ENCODE results near the gene PKNOX2.

PKNOX2 gene

DNA sequence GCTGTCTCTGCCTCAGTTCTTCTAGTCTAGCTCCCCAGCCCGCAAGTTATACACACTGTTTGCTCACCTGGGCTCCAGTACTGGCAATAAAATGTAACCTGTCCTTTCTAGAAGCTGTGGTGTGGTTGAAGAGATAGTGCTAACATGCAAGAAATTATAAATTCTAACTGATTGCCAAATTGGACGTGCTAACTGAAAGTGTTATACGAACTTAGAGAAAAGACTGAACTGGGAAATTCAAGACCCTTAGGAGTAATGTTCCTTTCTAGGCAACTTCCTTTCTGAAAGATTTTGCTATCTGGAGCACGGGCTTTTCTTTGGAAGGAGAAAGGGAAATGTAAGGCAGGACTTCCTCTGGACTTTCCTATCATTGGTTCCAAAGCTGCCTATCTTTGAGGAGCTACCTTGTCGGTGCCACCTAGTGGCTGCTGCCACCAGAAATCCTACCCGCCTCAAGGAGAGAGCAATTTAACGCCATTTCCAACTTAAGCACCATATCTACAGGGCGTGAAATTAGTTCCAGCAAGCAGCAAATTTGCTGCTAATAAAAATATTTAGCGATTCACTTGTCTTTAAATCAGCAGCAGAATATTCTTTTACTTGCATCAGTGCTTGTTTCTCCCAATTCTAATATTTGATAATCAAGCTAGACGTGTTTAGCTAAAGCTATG lies 40.5 kb upstream of the PKNOX2 start:
- Histone ChIP-seq H3K9me3 (ENCODE audit: insufficient read depth, low read length) (no peaks in the 10 kb centered on the region), H3K9ac (ENCODE audit: low read length) (peak overlapping the region; percentile 38)

DNA sequence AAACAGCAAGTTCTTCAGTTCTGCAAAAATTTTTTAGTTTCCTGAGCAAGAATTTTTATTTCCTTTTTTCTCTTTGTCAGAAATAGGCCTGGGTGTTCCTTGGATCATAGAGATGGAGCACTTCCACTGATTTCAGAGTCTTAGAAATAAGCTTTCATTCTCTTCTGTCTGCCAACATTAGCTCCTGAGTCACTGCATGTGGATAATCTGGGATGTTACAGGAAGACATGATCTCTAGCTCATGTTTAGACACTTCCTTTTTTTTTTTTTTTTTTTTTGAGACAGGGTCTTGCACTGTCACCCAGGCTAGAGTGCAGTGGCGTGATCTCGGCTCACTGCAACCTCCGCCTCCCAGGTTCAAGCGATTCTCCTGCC lies 39.9 kb upstream of the PKNOX2 start:
- H3K4me3 ChIP-seq (ENCODE audit: low read length): peak overlapping the region; percentile 76
- H4K20me1 ChIP-seq (ENCODE audit: insufficient read depth, low read length): no peaks in the 10 kb centered on the region
- H3K27ac ChIP-seq (ENCODE audit: low read length): no peak overlapping the region
- H3K36me3 ChIP-seq (replicated peaks; ENCODE audit: low read depth, low read length): no peaks in the 10 kb centered on the region
- H3K27me3 ChIP-seq (ENCODE audit: low read depth, low read length): peaks cover 18% of the 10 kb centered on the region
- H3K9ac ChIP-seq (ENCODE audit: low read length): peak overlapping the region; percentile 25
- H3K4me2 ChIP-seq (ENCODE audit: low read length): peak overlapping the region; percentile 90
- no peaks in the 10 kb centered on the region for H3K9me3 ChIP-seq (ENCODE audit: insufficient read depth, low read length)
- H2AFZ ChIP-seq (ENCODE audit: low read depth, low read length): peak overlapping the region; percentile 100
- TF ChIP-seq EZH2phosphoT487 (IDR thresholded peaks at IDR 0.05; ENCODE audit: low read depth) (no peak), CTCF (IDR thresholded peaks at IDR 0.05; ENCODE audit: low read depth, low read length) (no peak)
- no peaks in the 10 kb centered on the region for H3K79me2 ChIP-seq (ENCODE audit: low read length)
- peaks cover 11% of the 10 kb centered on the region for H3K4me1 ChIP-seq (ENCODE audit: low read length)

More for the DNA sequence above, 40.5 kb upstream of the PKNOX2 start:
- H3K27ac ChIP-seq (ENCODE audit: low read length): no peak overlapping the region
- no peaks in the 10 kb centered on the region for H3K79me2 ChIP-seq (ENCODE audit: low read length)
- peaks cover 18% of the 10 kb centered on the region for H3K27me3 ChIP-seq (ENCODE audit: low read depth, low read length)
- no peak for TF ChIP-seq EZH2phosphoT487 (IDR thresholded peaks at IDR 0.05; ENCODE audit: low read depth)
- peak; percentile 76 for TF ChIP-seq CTCF (IDR thresholded peaks at IDR 0.05; ENCODE audit: low read depth, low read length)
- H3K4me2 ChIP-seq (ENCODE audit: low read length): peak overlapping the region; percentile 90
- H3K4me3 ChIP-seq (ENCODE audit: low read length): peak overlapping the region; percentile 76
- no peaks in the 10 kb centered on the region for H4K20me1 ChIP-seq (ENCODE audit: insufficient read depth, low read length)
- peaks cover 11% of the 10 kb centered on the region for H3K4me1 ChIP-seq (ENCODE audit: low read length)
- H3K36me3 ChIP-seq (replicated peaks; ENCODE audit: low read depth, low read length): no peaks in the 10 kb centered on the region
- H2AFZ ChIP-seq (ENCODE audit: low read depth, low read length): peak overlapping the region; percentile 100

DNA sequence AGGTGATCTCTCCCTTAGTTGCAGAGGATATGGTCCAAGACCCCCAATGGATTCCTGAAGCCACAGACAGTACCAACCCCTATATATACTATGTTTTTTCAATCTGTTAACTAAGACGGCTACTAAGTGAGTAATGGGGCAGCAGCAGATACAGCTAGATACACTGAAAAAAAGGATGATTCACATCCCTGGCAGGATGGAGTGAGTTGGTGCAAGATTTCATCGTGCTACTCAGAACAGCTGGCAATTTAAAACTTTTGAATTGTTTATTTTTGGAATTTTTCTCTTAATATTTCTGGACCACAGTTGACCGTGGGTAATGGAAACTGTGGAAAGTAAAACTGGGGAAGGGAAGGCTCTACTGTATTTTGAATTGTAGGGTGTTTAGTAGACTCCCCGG lies 36.1 kb upstream of the PKNOX2 start:
- H3K27ac ChIP-seq (ENCODE audit: low read length): no peak overlapping the region
- H3K4me2 ChIP-seq (ENCODE audit: low read length): no peak overlapping the region
- peaks cover 11% of the 10 kb centered on the region for H3K4me1 ChIP-seq (ENCODE audit: low read length)
- H4K20me1 ChIP-seq (ENCODE audit: insufficient read depth, low read length): no peaks in the 10 kb centered on the region
- H3K9ac ChIP-seq (ENCODE audit: low read length): no peak overlapping the region
- no peaks in the 10 kb centered on the region for H3K79me2 ChIP-seq (ENCODE audit: low read length)
- H3K4me3 ChIP-seq (ENCODE audit: low read length): no peak overlapping the region
- no peaks in the 10 kb centered on the region for H3K36me3 ChIP-seq (replicated peaks; ENCODE audit: low read depth, low read length)
- peaks cover 22% of the 10 kb centered on the region for H3K27me3 ChIP-seq (ENCODE audit: low read depth, low read length)
- TF ChIP-seq EZH2phosphoT487 (IDR thresholded peaks at IDR 0.05; ENCODE audit: low read depth): no peak
- TF ChIP-seq CTCF (IDR thresholded peaks at IDR 0.05; ENCODE audit: low read depth, low read length): no peak
- H2AFZ ChIP-seq (ENCODE audit: low read depth, low read length): no peak overlapping the region
- no peaks in the 10 kb centered on the region for H3K9me3 ChIP-seq (ENCODE audit: insufficient read depth, low read length)

- no peaks in the 10 kb centered on the region for H4K20me1 ChIP-seq (ENCODE audit: insufficient read depth, low read length)
- no peak overlapping the region for H2AFZ ChIP-seq (ENCODE audit: low read depth, low read length)
- peaks cover 27% of the 10 kb centered on the region for H3K27me3 ChIP-seq (ENCODE audit: low read depth, low read length)
- H3K9ac ChIP-seq (ENCODE audit: low read length): no peak overlapping the region
- no peaks in the 10 kb centered on the region for H3K36me3 ChIP-seq (replicated peaks; ENCODE audit: low read depth, low read length)
- H3K9me3 ChIP-seq (ENCODE audit: insufficient read depth, low read length): no peaks in the 10 kb centered on the region
- no peak overlapping the region for H3K27ac ChIP-seq (ENCODE audit: low read length)
- TF ChIP-seq CTCF (IDR thresholded peaks at IDR 0.05; ENCODE audit: low read depth, low read length): no peak
- TF ChIP-seq EZH2phosphoT487 (IDR thresholded peaks at IDR 0.05; ENCODE audit: low read depth): no peak
- H3K4me1 ChIP-seq (ENCODE audit: low read length): peaks cover 2% of the 10 kb centered on the region
- H3K79me2 ChIP-seq (ENCODE audit: low read length): no peaks in the 10 kb centered on the region
- H3K4me2 ChIP-seq (ENCODE audit: low read length): no peak overlapping the region
- no peak overlapping the region for H3K4me3 ChIP-seq (ENCODE audit: low read length)
These were observed 35.1 kb upstream of the PKNOX2 start for GRCh38 chr11:125129316-125129993.
